Suprapubic skin (tissue), 3 donors: ENCODE measurements around the gene STRIP2.
"Not testable (repeated sequence)": the region's sequence is repeated elsewhere in the genome, so short reads cannot be mapped to it uniquely, and the experiment has no call there.

Experiments
- CTCF ChIP-seq, 2 donors: fragments of 200-600 bp in 1 of 2; fragments of 450-650 bp in 1 of 2; sonication (generic) in 1 of 2; IDR thresholded peaks; one replicate each; pipeline ENCODE4 v1.5.1; 2016 to 2019; ENCODE audit warnings: antibody characterized with exemption in 2 of 2, mild to moderate bottlenecking in 1 of 2, moderate library complexity in 1 of 2
- POLR2A ChIP-seq, 2 donors: fragments of 450-650 bp; IDR thresholded peaks; one replicate each; pipeline ENCODE4 v1.6.1; 2017; ENCODE audit warnings: antibody characterized with exemption in 2 of 2, mild to moderate bottlenecking in 2 of 2, moderate library complexity in 2 of 2

GRCh38 chr7:129410238-129410637 lies 24.0 kb upstream of the STRIP2 start:
- TF ChIP-seq CTCF, POLR2A (IDR thresholded peaks at IDR 0.05): not testable (repeated sequence)
